Measurements from ENCODE around the gene TSPEAR.

TSPEAR gene

GRCh38 chr21:44524414-44525371, 186.7 kb downstream of the TSPEAR start:
- DNase-seq, result no peak

GRCh38 chr21:44523567-44524413, 187.6 kb downstream of the TSPEAR start:
- DNase-seq, result no peak

DNA sequence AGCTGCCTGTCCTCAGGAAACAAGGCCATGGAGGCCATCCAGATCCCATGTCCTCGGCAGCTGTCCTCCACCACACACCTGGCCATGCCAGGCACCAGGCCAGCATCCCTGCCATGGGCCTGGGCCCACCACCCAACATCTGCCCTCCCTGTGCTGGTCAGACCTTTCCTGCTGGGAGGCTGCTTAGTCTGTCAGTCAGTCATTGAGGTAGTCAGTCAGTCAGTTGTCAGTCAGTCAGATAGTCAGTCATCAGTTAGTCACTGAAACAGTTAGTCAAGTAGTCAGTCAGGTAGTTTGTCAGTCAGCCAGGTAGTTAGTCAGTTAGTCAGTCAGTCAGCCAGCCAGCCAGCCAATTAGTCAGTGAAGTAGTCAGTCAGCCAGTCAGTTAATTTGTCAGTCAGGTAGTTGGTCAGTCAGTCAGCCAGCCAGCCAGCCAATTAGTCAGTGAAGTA, 188.6 kb downstream of the TSPEAR start:
- DNase-seq, result no peak

DNA sequence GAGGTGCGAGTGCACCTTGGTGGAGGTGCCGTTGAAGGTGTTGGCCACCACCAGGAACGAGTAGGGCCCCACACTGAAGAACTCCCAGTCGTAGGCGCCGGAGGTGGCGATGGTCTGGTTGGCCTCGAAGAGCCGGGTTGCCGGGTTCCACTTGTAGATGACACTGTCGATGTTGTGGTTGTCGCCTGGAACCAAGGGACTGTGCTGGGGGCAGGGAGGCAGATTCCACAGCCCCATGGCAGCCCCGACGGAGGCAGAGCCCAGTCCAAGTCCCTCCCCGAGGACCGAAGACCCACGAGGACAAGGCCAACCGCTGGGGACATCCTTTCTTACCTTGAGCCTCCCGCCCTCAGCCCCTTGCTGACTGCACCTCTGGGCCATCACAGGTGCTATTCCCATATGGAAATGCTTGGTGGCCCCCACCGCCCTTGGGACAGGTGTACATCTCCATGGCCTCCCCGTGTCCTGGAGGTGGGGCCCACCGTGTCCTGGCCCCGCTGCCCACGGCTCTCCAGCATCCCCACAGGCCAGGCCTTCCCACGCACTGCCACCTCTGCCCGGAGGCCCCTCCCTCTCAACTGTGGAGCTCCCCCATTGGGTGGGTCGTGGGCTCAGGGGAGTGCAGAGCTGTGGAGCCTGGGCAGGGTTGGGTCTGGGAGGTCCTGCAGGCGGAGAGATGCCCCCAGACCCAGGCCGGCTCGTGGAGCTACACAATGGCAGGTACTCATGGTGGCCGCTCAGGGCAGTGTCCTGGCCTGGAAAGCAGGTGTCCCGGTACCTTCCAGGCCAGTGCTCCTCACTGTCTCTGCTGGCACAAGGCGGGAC, 189.2 kb downstream of the TSPEAR start:
- no peak for DNase-seq

DNA sequence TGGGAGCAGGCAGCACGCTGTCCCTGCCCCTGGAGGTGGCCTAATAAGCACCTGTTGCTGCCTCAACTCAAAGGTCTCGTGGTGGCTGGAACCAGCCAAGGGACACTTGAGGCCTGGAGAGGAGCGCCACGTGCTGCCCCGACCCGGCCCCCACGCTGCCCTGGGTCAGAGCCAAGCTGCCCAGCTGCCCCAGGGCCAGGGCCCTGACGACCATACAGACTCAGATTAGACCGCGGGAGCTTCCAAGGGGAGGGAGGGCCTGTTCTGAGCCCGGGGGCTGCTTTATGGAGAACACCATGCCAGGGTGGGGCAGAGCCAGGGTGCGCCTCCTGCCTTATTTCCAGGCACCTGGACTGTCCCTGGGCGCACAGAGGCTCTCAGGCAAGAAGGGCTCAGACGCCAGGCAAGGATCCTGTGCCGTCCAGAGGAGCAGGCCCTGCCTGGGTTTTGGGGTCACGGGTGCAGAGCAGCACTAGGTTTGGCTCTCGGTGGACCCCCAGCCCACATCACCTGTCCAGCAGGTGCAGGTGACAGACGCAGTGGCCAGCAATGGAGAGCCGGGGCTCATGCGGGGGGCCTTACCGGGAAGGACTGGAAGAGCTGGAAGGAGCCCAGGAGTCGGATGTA, 190.0 kb downstream of the TSPEAR start:
- no peak for DNase-seq

- DNase-seq, result no peak
Observed at GRCh38 chr21:44520326-44521300, 190.8 kb downstream of the TSPEAR start.

DNA sequence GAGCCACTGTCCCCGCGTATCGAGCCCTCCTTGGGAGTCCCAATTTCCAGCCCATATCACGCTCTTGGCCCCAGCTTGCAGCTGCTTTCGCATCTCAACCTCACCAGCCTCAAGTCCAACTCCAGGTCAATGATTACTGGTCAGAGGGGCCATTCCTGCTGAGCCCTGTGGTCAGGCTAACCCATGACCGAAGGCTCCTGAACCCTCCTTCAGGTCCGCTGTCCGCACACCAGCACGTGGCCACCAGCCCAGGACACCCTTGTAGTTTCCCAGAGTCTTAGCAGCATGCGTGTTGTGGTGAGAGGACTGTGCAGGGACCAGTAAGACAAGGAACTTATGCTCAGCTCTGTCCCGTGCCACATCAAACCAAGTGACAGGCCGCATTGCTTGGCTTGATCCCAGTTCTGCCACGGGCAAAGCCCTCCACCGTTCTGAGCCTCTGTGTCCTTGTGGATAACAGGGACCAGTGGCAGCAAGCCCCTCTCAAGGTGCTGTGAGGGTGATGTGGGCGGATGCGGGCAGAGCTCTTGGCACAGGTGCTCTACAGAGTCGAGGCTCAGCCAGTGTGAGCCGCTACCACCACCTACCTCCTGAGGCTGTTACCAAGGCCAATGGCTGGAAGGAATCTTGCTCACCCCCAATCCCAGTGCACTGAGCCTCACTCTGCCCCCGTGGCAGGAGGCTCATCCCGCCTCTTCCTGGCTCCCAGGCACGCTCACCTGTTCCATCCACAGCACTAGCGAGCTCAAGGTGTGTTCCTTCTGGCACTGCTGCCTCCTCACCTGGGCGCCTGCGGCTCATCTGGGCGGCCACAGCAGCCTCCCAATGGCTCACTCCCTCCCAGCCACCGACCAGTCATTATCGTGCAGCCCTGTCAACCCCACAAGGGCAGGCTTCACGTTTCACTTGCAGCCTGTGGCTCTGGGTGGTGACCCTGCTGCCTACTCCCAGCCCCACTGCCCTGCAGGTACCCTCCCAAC, 191.7 kb downstream of the TSPEAR start:
- DNase-seq, result no peak

- DNase-seq, result no peak
Observed at GRCh38 chr21:44518686-44519085, 192.7 kb downstream of the TSPEAR start.

- DNase-seq, result peak; percentile 98
Observed at GRCh38 chr21:44517175-44517899, 194.0 kb downstream of the TSPEAR start.

DNA sequence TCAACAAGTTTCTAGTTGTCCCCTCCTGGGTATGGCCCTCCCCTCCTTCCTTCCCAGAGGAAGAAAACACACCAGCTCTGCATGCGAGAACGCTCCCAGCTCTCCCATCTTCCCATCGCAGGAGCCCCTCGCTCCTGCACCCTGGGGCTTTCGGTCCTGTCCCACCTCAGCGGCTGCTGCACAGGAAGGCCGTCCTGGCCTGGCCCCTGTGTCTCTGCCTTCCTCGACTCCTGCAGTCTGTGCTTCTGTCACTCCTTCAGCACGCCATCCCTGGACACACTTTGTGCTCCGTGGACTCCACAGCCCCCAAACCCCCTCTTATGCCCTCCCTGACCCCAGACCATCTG, 194.6 kb downstream of the TSPEAR start:
- no peak for DNase-seq

DNA sequence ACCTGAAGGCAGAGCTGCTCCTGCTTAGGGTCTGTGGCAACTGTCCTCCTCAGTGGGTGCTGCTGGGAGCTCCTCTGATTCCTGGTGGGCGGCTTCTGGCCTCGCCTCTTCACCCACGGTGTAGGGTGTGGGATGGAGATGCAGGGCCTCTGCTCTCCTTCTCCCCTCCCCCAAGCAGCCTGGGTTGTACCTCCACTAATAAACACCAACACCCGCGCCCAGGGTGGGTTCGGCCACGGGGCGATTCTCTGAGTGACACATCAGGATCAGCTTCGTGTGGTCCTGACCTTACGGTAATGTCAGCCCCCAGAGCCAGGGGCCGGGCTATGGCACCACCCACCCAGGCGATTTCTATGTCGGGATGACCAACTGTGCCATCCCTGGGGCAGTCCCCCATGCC, 195.0 kb downstream of the TSPEAR start:
- DNase-seq, result no peak

DNA sequence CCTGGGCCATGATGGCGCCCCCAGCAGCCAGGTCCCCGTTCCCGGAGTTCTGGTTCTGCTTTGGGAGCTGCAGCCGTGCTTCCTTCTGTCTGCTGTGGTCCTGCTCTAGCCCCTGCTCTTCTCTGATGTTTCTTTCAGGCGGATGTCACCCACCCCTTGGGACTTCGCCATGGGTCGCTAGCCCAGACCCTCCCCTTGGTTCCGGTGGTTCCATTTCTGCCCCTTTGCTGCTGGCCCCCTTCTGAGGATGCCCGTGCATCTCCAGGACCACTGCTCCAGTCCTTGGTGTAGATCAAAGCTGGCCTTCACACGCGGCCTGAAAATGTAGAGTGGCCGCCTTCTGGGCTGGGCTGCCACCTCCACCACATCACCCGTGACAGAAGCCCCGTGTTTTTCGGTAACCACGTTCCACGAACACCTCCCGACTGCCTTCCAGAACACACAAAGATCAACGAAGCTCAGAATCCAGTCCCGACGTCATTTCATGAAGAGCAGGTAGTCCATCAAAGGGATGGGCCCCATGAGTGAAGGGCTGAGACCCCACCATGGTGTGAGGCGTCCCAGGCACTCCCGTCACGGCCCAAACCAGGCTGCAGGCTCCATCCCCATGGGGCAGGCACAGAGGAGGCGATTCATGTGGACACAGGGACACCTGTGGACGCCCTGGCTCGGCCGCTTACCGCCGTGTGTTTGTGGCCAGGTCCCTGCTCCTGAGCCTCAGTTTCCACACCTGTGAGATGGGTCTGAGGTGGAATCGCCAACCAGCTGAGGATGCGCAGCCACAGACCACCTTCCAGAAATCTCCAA, 195.8 kb downstream of the TSPEAR start:
- DNase-seq, result no peak

DNA sequence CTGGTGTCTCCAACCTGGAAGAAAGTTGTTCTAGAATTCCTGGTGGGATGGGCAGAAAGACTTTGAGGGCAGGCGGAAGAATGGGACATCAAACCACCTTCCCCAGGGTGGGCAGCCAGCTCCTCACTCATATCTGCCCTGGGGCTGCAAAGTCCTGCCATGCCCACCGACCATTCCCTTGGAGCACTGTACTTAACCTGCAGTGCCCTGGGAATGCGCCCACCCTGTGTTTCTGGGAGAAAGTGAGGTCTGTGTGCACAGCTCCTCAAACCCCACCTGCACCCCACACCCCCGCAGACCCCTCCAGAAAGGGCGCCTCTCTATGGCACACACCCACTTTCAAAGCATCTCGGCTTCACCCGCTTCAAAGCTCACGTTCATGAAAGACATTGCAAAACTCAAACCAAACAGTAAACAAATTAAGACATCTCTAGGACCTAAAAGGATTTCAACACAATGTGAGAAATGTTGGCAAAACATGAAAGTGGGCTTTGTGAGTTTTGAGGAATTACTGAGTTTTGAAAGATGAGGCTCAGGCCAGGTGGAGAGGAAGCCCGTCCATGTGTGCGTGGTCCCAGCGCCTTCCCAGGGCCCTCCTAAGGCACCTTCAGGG, 196.5 kb downstream of the TSPEAR start:
- no peak for DNase-seq

- DNase-seq, result no peak
Observed at GRCh38 chr21:44514218-44514520, 197.2 kb downstream of the TSPEAR start.

DNA sequence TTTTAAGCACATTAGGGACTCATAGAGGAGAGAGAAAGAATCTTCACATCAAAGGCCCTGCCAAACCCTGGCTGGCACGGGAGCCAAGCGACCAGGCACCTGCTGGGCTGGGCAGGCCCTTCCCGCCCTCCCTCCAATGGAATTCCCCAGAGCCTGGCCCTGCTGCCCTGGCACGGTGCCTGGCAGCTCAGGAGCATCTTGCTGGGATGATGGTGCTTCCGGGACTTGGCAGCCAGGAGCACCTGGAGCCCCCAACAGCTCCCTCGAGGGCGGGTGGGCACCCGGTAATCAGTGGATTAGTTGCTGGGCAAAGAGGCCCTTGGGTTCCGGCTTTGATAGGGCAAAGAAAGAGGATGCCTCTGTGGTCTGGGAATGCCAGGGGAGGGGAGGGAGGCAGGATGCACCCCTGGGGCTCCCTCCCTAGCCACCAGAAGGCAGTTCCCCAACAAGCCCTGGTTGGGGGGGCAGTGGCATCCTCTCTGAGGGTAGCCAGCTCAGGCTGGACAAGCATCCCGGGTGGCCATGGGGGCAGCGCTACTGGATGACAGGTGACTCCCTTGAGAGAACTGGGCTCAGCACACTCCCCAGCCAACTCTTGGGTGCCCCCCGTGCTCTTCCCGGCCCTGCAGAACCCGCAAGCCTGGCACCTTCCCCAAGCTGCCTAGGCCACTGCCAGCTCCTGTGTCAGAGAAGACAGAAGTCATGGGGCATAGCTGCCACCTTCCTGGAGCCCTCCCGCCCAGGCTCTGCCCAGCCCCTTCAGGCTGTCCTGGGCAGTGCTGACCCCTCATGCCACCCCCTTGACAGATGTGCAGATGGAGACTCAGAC, 197.8 kb downstream of the TSPEAR start:
- DNase-seq, result no peak

- DNase-seq, result no peak
Observed at GRCh38 chr21:44512496-44513388, 198.6 kb downstream of the TSPEAR start.

Measured in NCI-H526 (cell line).